ENCODE measurements around the gene SOAT1.

SOAT1 gene

GRCh38 chr1:179365342-179366092 lies 71.9 kb downstream of the SOAT1 start, which contains the start of gene AXDND1 (continued):
- TF ChIP-seq, protein P1, sequence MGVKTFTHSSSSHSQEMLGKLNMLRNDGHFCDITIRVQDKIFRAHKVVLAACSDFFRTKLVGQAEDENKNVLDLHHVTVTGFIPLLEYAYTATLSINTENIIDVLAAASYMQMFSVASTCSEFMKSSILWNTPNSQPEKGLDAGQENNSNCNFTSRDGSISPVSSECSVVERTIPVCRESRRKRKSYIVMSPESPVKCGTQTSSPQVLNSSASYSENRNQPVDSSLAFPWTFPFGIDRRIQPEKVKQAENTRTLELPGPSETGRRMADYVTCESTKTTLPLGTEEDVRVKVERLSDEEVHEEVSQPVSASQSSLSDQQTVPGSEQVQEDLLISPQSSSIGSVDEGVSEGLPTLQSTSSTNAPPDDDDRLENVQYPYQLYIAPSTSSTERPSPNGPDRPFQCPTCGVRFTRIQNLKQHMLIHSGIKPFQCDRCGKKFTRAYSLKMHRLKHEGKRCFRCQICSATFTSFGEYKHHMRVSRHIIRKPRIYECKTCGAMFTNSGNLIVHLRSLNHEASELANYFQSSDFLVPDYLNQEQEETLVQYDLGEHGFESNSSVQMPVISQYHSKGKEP (tag by site-specific recombination; IDR thresholded peaks at IDR 0.05), result 0 out of 2 replicates have a peak, but pooled peaks have one; percentile 31
- TF ChIP-seq, protein P2, sequence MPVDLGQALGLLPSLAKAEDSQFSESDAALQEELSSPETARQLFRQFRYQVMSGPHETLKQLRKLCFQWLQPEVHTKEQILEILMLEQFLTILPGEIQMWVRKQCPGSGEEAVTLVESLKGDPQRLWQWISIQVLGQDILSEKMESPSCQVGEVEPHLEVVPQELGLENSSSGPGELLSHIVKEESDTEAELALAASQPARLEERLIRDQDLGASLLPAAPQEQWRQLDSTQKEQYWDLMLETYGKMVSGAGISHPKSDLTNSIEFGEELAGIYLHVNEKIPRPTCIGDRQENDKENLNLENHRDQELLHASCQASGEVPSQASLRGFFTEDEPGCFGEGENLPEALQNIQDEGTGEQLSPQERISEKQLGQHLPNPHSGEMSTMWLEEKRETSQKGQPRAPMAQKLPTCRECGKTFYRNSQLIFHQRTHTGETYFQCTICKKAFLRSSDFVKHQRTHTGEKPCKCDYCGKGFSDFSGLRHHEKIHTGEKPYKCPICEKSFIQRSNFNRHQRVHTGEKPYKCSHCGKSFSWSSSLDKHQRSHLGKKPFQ (tag by site-specific recombination; IDR thresholded peaks at IDR 0.05), result no peak
- TF ChIP-seq ZNF664 (tag by site-specific recombination; IDR thresholded peaks at IDR 0.05), result 0 out of 2 replicates have a peak, but pooled peaks have one; percentile 5
- TF ChIP-seq ZNF37A (tag by site-specific recombination; IDR thresholded peaks at IDR 0.05), result no peak
- peak; percentile 47; the same call in 1 of the 2 replicates for TF ChIP-seq ZNF610 (tag by site-specific recombination; IDR thresholded peaks at IDR 0.05; ENCODE audit: borderline replicate concordance)
- TF ChIP-seq, protein P3, sequence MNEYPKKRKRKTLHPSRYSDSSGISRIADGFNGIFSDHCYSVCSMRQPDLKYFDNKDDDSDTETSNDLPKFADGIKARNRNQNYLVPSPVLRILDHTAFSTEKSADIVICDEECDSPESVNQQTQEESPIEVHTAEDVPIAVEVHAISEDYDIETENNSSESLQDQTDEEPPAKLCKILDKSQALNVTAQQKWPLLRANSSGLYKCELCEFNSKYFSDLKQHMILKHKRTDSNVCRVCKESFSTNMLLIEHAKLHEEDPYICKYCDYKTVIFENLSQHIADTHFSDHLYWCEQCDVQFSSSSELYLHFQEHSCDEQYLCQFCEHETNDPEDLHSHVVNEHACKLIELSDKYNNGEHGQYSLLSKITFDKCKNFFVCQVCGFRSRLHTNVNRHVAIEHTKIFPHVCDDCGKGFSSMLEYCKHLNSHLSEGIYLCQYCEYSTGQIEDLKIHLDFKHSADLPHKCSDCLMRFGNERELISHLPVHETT (tag by site-specific recombination; IDR thresholded peaks at IDR 0.05), result 0 out of 2 replicates have a peak, but pooled peaks have one; percentile 14
- TF ChIP-seq ZNF521 (tag by site-specific recombination; IDR thresholded peaks at IDR 0.05), result no peak
- no peak for TF ChIP-seq ZNF785 (tag by site-specific recombination; IDR thresholded peaks at IDR 0.05)
- TF ChIP-seq REPIN1 (tag by site-specific recombination; IDR thresholded peaks at IDR 0.05; ENCODE audit: low read depth), result no peak; the same call in 1 of the 2 replicates
- TF ChIP-seq ZNF548 (tag by site-specific recombination; IDR thresholded peaks at IDR 0.05), result no peak
- TF ChIP-seq ZBTB7A (tag by site-specific recombination; IDR thresholded peaks at IDR 0.05; ENCODE audit: low read depth), result peak; percentile 37
- peak; percentile 83 for TF ChIP-seq ZFHX2 (tag by site-specific recombination; conservative IDR thresholded peaks at IDR 0.05)
- TF ChIP-seq GFI1B (tag by site-specific recombination; IDR thresholded peaks at IDR 0.05), result no peak
- no peak for TF ChIP-seq ZSCAN23 (tag by site-specific recombination; IDR thresholded peaks at IDR 0.05)
- TF ChIP-seq, protein P4, sequence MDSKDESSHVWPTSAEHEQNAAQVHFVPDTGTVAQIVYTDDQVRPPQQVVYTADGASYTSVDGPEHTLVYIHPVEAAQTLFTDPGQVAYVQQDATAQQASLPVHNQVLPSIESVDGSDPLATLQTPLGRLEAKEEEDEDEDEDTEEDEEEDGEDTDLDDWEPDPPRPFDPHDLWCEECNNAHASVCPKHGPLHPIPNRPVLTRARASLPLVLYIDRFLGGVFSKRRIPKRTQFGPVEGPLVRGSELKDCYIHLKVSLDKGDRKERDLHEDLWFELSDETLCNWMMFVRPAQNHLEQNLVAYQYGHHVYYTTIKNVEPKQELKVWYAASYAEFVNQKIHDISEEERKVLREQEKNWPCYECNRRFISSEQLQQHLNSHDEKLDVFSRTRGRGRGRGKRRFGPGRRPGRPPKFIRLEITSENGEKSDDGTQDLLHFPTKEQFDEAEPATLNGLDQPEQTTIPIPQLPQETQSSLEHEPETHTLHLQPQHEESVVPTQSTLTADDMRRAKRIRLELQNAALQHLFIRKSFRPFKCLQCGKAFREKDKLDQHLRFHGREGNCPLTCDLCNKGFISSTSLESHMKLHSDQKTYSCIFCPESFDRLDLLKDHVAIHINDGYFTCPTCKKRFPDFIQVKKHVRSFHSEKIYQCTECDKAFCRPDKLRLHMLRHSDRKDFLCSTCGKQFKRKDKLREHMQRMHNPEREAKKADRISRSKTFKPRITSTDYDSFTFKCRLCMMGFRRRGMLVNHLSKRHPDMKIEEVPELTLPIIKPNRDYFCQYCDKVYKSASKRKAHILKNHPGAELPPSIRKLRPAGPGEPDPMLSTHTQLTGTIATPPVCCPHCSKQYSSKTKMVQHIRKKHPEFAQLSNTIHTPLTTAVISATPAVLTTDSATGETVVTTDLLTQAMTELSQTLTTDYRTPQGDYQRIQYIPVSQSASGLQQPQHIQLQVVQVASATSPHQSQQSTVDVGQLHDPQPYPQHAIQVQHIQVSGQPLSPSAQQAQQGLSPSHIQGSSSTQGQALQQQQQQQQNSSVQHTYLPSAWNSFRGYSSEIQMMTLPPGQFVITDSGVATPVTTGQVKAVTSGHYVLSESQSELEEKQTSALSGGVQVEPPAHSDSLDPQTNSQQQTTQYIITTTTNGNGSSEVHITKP (tag by site-specific recombination; IDR thresholded peaks at IDR 0.05), result peak; percentile 99
- TF ChIP-seq TCF7L2 (IDR thresholded peaks at IDR 0.05; ENCODE audit: borderline replicate concordance, low read depth, low read length), result no peak
- no peak for TF ChIP-seq KLF7 (tag by site-specific recombination; IDR thresholded peaks at IDR 0.05; ENCODE audit: borderline replicate concordance)
- TF ChIP-seq SP2 (tag by site-specific recombination; IDR thresholded peaks at IDR 0.05), result peak; percentile 80
- no peak for TF ChIP-seq ZNF596 (tag by site-specific recombination; IDR thresholded peaks at IDR 0.05)
- TF ChIP-seq, protein P5, sequence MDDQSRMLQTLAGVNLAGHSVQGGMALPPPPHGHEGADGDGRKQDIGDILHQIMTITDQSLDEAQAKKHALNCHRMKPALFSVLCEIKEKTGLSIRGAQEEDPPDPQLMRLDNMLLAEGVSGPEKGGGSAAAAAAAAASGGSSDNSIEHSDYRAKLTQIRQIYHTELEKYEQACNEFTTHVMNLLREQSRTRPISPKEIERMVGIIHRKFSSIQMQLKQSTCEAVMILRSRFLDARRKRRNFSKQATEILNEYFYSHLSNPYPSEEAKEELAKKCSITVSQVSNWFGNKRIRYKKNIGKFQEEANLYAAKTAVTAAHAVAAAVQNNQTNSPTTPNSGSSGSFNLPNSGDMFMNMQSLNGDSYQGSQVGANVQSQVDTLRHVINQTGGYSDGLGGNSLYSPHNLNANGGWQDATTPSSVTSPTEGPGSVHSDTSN (CRISPR knock-in tag; IDR thresholded peaks at IDR 0.05), result no peak
- TF ChIP-seq HOXA7 (CRISPR knock-in tag; IDR thresholded peaks at IDR 0.05; ENCODE audit: borderline replicate concordance), result no peak
- TF ChIP-seq, protein P6, sequence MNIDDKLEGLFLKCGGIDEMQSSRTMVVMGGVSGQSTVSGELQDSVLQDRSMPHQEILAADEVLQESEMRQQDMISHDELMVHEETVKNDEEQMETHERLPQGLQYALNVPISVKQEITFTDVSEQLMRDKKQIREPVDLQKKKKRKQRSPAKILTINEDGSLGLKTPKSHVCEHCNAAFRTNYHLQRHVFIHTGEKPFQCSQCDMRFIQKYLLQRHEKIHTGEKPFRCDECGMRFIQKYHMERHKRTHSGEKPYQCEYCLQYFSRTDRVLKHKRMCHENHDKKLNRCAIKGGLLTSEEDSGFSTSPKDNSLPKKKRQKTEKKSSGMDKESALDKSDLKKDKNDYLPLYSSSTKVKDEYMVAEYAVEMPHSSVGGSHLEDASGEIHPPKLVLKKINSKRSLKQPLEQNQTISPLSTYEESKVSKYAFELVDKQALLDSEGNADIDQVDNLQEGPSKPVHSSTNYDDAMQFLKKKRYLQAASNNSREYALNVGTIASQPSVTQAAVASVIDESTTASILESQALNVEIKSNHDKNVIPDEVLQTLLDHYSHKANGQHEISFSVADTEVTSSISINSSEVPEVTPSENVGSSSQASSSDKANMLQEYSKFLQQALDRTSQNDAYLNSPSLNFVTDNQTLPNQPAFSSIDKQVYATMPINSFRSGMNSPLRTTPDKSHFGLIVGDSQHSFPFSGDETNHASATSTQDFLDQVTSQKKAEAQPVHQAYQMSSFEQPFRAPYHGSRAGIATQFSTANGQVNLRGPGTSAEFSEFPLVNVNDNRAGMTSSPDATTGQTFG (tag by site-specific recombination; IDR thresholded peaks at IDR 0.05; ENCODE audit: borderline replicate concordance), result no peak
- 0 out of 2 replicates have a peak, but pooled peaks have one; percentile 49 for TF ChIP-seq YY2 (tag by site-specific recombination; IDR thresholded peaks at IDR 0.05)
- no peak for TF ChIP-seq ZNF621 (tag by site-specific recombination; IDR thresholded peaks at IDR 0.05)
- no peak for TF ChIP-seq KLF9 (tag by site-specific recombination; IDR thresholded peaks at IDR 0.05; ENCODE audit: low read depth)
- TF ChIP-seq ZFP3 (tag by site-specific recombination; IDR thresholded peaks at IDR 0.05; ENCODE audit: low read depth), result no peak
- TF ChIP-seq TRIM28 (IDR thresholded peaks at IDR 0.05; ENCODE audit: borderline replicate concordance, low read length), result peak; percentile 29; the same call in 1 of the 2 replicates

Data from HEK293 (cell line).